ENCODE measurements around the gene ADGRD1.
"Not testable (repeated sequence)": the region's sequence is repeated elsewhere in the genome, so short reads cannot be mapped to it uniquely, and the experiment has no call there.

ADGRD1 gene

GRCh38 chr12:131119345-131119744 lies 165.6 kb downstream of the ADGRD1 start:
- not testable (repeated sequence) for DNase-seq (ENCODE audit: low read depth)

DNA sequence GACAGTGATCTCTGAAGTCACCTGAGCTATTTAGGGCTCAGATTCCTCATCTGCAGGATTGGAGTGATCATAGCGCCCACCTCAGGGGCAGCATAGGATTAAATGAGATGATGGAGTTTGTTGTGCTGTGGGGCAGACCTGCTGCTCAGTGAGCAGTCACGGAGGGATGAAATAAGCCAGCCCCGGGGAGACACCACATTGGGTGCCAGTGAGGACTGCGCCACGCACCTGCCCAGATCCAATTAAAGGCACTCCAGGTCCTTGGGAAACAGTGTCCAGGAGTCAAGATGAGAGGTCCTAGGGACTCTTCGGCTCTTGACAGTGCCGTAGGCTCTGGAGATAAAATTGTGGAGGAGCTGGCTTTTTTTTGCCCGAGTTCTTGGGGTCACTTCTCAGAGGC lies 166.2 kb downstream of the ADGRD1 start:
- DNase-seq (ENCODE audit: low read depth) = no peak

DNA sequence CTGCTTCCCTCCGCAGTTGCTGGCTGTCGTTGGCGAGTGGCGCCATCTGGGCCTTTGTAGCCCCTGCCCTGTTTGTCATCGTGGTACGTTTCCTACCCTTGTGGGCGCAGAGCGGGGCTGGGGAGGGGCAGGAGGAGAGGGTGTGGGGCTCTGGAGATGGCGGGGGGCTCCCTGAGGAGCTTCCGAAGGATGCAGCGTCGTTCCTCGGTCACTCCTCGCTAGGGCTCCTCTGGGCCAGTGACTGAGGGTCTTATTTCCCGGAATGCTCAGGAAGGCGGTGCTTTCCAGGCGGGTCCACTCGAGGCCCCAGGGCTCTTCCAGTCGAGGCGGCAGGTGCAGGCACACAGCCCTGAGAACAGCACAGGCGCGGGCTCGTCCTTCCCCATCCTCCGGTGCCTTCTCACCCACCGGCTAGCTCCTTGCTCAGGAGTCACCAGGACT lies 167.1 kb downstream of the ADGRD1 start:
- no peak for DNase-seq (ENCODE audit: low read depth)

GRCh38 chr12:131121705-131122405 lies 168.1 kb downstream of the ADGRD1 start:
- DNase-seq (ENCODE audit: low read depth) = no peak

DNA sequence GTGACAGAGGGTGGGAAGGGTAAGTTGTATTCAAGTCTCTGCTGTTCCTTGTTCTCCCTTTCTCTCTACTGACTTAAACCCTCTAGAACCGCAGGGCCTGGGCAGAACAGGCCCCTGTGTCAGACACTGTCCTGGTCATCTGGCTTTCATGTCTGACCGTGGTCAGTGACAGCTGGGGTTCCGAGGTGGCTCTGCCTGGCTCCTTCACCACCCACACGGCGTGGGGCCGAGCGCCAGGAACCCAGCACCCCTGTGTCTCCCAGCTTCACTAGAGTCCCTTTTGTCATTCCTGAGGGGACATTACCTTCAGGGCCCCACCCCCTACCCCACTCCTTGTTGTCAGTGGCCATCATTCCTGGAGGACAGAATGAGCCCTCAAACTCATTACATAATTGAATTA lies 168.9 kb downstream of the ADGRD1 start:
- no peak for DNase-seq (ENCODE audit: low read depth)

- DNase-seq (ENCODE audit: low read depth) = no peak
Measured at GRCh38 chr12:131123817-131124216, 170.1 kb downstream of the ADGRD1 start.

DNA sequence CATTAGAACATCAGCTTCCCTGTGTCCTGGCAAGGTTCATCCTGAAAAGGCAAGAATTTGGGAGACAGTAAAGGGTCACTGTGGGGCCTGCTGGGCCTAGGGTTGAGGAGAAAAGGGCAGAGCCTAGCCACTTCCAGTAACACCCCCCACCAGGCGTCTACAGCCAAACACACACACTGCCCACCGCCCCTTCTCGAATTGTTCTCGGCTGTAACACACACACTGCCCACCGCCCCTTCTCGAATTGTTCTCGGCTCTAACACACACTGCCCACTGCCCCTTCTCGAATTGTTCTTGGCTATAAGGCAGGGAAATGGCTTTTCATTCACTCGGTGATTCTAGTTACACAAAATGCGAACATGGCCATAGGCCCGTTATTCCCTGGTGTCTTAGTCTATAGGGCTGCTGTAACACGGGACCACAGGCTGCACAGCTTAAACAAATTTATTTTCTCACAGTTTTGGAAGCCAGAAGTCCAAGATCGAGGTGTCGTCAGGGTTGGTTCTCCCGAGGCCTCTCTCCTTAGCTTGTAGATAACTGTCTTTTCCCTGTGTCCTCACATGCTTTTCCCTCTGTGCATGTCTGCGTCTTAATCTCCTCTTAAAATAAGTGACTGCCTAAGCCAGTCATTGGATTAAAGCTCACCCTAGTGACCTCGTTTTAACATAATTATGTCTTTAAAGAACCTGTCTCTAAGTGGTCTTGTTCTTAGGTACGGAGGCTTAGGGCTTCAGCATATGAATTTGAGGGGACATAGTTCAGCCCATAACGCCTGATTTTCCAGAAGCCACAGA lies 171.0 kb downstream of the ADGRD1 start:
- DNase-seq (ENCODE audit: low read depth) = no peak

DNA sequence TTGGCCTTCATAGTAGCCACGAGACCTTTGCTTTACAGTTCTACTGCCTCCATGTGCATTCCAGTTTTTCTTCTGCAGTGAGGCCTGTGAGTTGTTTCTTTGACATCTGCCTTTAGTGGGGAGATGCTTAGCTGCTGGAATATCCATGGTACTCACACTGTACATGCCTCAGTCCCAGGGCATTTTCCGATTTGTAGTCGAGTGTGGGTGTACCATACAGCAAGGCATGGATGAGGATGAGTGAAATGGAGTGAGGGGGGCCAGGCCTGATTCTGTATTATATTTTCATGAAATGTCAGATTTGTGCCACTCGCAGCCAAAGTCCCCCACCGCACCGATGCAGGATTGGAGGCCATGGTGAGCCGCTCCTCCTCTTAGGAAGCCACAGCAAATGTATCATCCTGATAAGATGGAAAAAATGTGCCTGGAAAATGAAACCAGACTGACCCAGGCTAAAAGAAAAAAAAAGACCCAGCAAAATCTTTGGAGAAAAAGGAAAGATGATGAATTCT lies 173.0 kb downstream of the ADGRD1 start:
- DNase-seq (ENCODE audit: low read depth) = no peak

GRCh38 chr12:131128556-131128955 lies 174.8 kb downstream of the ADGRD1 start:
- DNase-seq (ENCODE audit: low read depth) = no peak

- not testable (repeated sequence) for DNase-seq (ENCODE audit: low read depth)
Measured at GRCh38 chr12:131128966-131129619, 175.4 kb downstream of the ADGRD1 start.

DNA sequence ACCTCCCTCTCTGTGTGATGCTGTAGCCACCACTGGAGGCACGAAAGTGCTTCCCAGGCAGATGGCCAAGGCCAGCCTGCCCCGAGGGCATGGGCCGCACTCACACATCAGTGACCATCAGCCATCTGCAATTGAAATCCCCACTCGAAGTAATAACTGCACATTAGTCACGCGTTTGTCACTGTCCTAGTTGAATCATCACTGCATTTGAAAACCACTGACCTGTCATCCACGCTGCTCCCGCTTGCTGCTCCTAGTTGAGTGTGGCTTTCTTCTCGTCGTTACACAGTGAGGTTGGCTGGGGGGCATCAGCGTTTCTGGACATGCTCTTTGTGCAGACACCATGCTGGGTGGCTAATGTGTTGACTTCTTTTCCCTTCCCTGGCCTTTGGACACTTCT lies 176.1 kb downstream of the ADGRD1 start:
- DNase-seq (ENCODE audit: low read depth) = no peak

GRCh38 chr12:131130311-131130911 lies 176.7 kb downstream of the ADGRD1 start:
- no peak for DNase-seq (ENCODE audit: low read depth)

- no peak for DNase-seq (ENCODE audit: low read depth)
Measured at GRCh38 chr12:131131077-131131807, 177.5 kb downstream of the ADGRD1 start.

DNA sequence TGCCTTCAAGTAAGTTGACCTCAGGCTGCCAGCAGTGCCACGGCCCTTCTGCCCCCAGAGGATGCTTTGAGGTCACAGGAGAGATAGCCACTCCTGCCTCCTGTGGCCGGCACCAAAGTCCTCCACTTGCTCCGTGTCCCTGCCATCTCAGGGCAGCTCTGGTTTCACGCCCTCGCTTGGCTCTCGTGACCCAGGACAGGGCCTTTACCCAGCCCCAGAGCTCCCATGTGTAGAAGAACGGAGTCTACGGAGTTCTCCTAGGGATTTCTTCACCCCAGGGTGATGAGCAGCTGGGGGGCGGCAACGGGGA lies 178.1 kb downstream of the ADGRD1 start:
- DNase-seq (ENCODE audit: low read depth) = no peak

DNA sequence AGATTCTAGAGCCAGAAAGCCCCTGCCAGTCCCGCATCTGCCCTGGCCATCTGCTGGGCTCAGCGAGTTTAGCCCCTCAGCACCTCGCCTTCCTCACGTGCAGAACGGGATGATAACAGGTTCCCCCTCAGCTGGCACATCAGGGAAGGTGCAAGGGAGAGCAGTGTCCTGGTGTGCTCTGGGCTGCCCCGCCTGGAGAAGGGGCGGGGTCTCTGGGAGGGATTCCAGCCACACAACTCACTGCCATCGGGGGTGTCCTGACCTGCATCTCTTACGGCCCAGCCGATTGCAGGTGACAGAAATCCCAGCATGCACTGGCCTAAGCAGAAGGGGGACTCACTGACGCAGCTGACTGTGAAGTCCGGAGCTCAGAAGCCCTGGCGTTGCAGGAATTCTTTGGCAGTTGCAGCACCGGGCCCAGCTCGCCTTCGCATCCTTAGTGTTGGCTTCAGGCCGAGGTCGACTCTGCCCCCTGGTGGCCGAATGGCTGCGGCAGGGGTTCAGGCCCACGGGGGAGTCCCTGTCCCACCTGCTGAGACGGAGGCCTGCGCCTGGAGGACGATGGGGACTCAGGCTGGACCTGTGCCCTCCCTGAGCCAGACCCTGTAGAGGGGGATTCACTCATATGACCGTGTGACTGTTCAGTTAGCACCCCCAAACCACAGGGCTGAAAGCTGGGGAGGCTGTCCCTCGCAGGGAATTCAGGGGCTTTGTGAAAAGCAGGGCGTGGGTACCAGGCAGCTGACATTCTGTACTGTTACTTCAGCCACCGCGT lies 178.6 kb downstream of the ADGRD1 start:
- DNase-seq (ENCODE audit: low read depth) = peak; percentile 9

- DNase-seq (ENCODE audit: low read depth) = no peak
Measured at GRCh38 chr12:131133015-131133905, 179.6 kb downstream of the ADGRD1 start.

- no peak for DNase-seq (ENCODE audit: low read depth)
Measured at GRCh38 chr12:131133994-131134393, 180.3 kb downstream of the ADGRD1 start.

DNA sequence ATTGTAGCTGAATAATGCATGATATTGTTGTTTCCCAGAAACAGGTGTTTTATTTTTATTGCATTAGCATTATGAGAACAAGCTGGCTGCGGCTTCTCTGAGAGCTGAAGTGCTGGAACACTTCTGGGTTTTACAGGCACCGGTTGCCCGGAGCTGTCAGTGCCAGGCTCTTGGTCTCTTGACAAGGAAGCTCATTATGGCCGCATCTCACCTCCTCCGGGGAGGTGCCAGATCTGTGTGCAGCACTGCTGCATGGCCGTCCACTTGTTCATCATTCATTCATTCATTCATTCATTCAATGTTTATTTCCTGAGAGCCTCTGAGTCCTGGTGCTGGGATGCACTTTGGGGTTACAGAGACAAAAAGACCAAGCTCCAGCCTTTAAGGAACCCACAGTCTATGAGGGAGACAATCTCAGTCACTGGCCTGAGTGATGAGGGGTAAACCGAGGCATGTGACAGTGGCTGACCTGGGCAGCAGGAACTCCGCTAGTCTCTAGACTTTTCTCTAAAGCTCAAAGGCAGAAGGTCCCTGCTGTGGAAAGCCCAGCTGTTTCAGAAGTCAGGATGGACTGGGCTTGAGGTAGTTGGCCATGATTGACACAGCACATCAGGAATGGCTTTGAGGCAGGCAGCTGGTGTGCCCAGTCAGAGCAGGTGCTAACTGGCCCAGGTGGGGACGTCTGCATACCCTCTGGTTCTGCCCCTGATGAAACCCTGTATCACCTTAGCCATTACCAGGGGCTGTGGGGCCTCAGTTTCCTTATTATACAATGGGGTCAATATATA lies 181.0 kb downstream of the ADGRD1 start:
- no peak for DNase-seq (ENCODE audit: low read depth)

DNA sequence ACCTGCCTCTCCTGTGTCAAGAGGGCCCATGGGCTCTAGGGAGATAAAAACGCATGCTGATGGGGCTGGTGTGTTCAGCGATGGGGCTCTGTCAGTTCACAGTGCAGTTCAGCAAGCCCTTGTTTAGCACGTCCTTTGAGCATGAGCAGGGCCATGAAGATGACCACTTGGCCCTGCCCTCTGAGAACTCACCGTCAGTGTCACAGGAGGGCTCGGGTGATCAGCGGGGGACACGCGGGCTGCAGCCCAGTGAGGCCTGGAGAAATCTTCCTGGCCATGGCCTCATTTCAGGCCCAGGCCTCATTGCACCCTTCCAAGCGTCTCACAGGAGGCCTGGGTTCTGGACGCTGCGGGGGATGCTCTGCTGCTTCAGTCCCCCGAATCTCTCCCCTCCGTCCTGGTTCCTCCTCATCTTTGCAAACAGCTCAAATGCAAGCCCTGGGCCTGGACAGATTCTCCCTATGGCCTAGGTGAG lies 181.6 kb downstream of the ADGRD1 start:
- DNase-seq (ENCODE audit: low read depth) = no peak

Measured in fibroblast of gingiva (primary cell).